PC-9 (cell line): ENCODE measurements around the gene ALDH9A1.

Source experiments
- CTCF ChIP-seq: fragments of 200-600 bp; sonication (generic); conservative IDR thresholded peaks from 2 replicates; pipeline ENCODE4 v1.6.1; 2017; ENCODE audit warnings: mixed run types, antibody characterized with exemption, mild to moderate bottlenecking, moderate library complexity
- EZH2 ChIP-seq: fragments of 200-600 bp; sonication (generic); IDR thresholded peaks from 2 replicates; pipeline ENCODE4 v1.8.0; 2017; ENCODE audit warnings: antibody characterized with exemption, low read depth

DNA sequence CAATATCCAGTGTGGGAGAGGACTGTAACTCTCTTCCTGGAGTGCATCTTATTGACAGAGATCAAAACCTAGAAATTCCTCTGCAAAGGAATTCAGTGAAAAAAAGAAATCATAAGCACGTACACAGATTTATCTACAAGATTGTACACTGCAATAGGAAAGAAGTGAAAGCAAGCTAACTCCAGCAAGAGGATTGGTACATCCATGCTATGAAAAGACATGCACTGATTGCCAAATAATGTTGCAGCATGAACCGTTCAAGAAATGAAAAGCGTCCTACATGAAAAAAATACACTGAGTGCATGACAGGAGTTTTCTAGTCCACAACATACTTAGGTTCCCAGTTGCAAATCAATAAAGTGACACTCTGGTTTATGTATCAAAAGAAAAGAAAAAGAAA lies 69.2 kb downstream of the ALDH9A1 start:
- no peak for TF ChIP-seq CTCF
- no peak for TF ChIP-seq EZH2
